Breast epithelium (tissue), 3 donors: Measurements from ENCODE around the gene CEP20.

Source experiments
- CTCF ChIP-seq, 3 donors: fragments of 450-650 bp; IDR thresholded peaks; one replicate each; pipeline ENCODE4 v1.5.1; 2016 to 2017; ENCODE audit warnings: antibody characterized with exemption in 3 of 3, mild to moderate bottlenecking in 3 of 3, moderate library complexity in 3 of 3
- POLR2A ChIP-seq: fragments of 450-650 bp; IDR thresholded peaks from one replicate; pipeline ENCODE4 v1.6.1; 2016; ENCODE audit warnings: antibody characterized with exemption, mild to moderate bottlenecking, moderate library complexity
- POLR2AphosphoS5 ChIP-seq, 3 donors: sonication (generic); formaldehyde crosslinking; IDR thresholded peaks; one replicate each; pipeline ENCODE4 v1.6.1; 2017; ENCODE audit warnings: antibody characterized with exemption in 3 of 3

DNA sequence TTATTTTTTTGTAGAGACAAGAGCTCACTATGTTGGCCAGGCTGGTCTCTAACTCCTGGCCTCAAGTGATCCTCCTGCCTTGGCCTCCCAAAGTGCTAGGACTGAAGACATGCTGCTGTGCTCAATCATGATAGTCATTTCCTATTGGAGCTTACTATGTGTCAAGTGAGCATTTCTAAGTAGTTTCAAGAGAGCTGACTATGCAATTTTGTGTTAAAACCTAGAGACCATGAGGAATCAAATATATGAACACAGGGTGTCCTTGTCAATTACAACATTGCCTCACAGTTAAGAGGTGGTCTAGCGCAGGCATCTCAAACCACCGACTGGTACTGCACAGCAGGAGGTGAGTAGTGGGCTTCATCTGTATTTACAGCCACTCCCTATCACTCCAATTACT is 69.4 kb downstream of the CEP20 start:
- TF ChIP-seq POLR2AphosphoS5 (IDR thresholded peaks at IDR 0.05) = no peak
- TF ChIP-seq CTCF (IDR thresholded peaks at IDR 0.05) = no peak
- no peak for TF ChIP-seq POLR2A
